GM19324 (cell line): ENCODE data around the gene PRPF31.
A peak's percentile ranks its signal among the peaks of the same experiment; 100 is the strongest.

Source experiments
- ATAC-seq: cut with Tn5 transposase; IDR thresholded peaks from one replicate; pipeline ENCODE4 v1.9.1; 2021; ENCODE audit warnings: mild to moderate bottlenecking, moderate library complexity; ENCODE audit not compliant: unreplicated experiment, low FRiP score

PRPF31 gene

DNA sequence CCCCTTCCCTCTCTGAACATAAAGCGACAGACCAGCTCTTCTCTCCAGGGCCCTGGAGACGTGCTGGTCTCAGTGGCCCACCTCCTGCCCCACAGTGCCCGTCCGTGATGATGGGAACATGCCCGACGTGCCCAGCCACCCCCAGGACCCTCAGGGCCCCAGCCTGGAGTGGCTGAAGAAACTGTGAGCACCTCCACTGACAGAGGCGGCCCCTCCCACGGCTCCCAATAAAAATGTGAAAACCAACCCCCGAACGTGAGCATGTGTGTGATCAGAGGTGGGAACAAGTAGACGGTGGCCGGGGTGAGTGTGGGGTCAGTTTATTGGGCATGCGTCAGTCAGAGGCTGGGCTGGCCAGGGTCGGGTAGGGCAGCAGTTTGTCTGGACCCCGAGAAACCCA lies 8.8 kb upstream of the PRPF31 start:
- no peak for ATAC-seq

GRCh38 chr19:54107876-54108490 lies 7.6 kb upstream of the PRPF31 start:
- ATAC-seq = no peak

DNA sequence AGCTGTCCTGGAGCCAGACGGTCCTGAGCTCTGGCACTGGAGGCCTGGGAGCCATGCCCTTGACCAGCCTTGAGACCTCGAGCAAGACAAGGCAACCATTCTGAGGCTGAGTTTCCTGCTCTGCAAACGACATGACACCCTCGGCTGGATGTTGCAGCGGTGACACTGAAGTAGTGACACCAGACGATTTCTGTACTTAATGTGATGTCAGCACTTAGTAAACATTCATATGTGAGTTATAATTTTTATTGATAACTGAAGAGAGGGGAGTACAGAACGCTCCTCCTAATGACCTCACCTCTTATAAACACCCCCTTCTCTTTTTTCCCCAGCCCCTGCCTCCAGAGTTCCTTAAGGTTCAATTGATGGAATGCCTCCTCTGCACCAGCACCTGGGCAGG lies 7.1 kb upstream of the PRPF31 start:
- ATAC-seq = no peak

DNA sequence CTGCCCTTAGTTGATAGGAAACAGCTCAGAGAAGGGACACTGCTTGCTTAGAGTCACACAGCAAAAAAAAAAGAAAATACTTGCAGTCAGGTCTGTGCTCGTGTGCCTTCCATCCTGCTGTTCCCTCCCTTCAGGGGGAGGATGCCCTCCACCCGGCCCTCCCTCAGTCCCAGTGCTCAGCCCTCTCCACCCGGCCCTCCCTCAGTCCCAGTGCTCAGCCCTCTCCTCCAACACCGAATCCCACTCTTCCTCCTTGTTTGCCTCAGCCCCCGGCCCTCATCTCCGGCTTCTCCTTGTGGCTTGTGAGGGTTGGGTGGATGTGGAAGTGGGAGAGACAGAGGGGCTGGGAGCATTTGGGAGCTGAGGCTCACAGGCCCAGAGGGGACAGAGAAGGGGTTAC lies 5.9 kb upstream of the PRPF31 start:
- no peak for ATAC-seq

GRCh38 chr19:54114340-54115108 lies 1.0 kb upstream of the PRPF31 start:
- no peak for ATAC-seq

DNA sequence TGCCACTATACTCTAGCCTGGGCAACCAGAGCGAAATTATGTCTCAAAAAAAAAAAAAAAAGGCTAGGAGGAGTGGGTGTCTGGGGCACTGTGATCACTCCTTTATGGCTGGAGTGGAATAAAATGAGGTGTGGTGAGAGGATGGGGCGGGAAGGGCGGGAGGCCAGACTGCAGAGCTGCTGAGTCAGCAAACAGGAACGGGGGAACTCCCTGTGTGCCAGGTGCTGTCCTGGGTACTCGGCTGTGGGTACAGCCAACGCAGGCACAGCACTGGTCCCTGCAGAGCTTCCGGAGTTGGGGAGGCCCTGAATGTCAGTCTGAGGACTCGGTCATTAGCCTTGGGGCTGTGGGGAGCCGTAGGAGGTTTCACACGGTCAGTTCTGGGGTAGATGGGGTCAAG lies 5.7 kb downstream of the PRPF31 start:
- ATAC-seq = no peak

DNA sequence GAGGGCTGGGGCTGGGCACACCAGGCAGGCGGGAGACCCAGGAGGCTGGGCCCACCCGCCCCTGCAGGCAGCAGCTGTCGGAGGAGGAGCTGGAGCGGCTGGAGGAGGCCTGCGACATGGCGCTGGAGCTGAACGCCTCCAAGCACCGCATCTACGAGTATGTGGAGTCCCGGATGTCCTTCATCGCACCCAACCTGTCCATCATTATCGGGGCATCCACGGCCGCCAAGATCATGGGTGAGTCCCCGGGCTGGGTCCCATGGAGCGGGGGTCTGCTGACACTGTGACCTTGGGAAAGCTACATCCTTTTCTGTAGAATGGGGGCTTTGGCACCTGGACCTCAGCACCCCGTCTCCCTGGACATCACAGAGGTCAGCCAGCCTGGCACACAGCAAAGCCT lies 8.1 kb downstream of the PRPF31 start:
- ATAC-seq = no peak

- no peak for ATAC-seq
Measured at GRCh38 chr19:54124393-54124792, 8.8 kb downstream of the PRPF31 start.

DNA sequence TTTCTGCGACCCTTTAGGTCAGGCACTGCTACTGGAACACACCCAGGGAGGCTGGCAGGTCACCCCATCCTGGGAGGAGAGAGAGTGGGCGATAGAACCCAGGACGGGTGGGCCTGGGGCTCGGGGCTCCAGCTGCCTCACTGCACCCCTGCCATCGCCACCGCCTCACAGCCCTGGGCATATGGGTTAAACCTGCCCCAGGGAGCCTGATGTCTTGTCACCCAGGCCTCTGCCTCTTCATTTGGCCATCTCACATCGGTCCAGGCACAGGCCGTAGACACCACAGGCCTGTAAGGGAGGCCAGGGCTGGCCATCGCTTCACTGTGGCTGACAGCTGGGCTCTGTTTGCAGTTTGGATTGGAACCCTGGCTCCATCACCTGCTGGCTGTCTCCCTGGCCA lies 10.2 kb downstream of the PRPF31 start:
- ATAC-seq = no peak

- no peak for ATAC-seq
Measured at GRCh38 chr19:54127688-54128440, 12.3 kb downstream of the PRPF31 start.

GRCh38 chr19:54128441-54128725 lies 12.8 kb downstream of the PRPF31 start:
- ATAC-seq = no peak

DNA sequence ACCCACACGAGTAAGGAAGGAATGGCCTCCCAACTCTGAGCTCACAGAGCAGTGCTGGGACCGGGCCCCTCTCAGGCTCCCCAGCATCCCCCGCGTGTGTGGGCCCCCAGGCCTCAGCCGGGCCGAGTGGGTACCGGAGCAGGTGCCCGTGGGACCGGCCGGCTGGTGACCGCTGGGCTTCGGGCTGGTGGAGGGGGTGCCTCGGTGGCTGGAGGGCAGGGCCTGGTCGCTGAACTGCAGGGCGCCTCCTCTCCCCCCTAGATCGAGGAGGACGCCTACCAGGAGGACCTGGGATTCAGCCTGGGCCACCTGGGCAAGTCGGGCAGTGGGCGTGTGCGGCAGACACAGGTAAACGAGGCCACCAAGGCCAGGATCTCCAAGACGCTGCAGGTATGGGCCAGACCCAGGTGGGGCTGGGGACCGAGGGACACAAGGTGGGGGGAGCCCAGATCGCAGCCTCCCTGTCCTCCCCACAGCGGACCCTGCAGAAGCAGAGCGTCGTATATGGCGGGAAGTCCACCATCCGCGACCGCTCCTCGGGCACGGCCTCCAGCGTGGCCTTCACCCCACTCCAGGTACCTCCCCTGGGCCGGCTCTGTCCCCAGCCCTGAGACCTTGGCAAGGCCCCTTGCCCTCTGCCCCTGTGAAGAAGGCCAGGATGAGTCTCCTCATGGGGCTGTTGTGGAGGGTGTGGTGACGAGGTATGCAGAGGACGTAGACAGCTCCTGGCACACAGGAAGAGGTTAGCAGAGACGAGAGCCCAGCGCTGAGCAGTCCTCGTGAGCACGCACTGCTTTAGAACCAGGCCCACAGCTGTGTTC lies 13.5 kb downstream of the PRPF31 start:
- no peak for ATAC-seq

DNA sequence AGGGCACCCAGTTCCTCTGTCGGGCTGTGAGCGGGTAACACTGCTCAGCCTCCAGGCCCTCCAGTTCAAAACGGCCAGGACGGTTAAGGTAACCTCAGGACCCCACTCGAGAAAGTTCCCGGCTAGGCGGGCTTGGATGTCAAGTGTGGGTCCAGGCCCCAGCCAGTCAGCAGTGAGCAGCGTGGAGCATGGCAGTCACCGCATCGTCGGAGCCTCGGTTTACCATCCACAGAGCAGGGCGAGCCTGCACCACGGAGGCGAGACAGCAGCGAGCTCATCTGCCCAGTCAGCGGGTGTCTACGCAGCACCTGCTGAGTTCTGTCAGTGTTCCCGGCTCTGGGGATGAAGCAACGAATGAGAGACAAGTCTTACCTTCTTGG lies 14.1 kb downstream of the PRPF31 start:
- no peak for ATAC-seq

- no peak for ATAC-seq
Measured at GRCh38 chr19:54133312-54133956, 17.9 kb downstream of the PRPF31 start.

DNA sequence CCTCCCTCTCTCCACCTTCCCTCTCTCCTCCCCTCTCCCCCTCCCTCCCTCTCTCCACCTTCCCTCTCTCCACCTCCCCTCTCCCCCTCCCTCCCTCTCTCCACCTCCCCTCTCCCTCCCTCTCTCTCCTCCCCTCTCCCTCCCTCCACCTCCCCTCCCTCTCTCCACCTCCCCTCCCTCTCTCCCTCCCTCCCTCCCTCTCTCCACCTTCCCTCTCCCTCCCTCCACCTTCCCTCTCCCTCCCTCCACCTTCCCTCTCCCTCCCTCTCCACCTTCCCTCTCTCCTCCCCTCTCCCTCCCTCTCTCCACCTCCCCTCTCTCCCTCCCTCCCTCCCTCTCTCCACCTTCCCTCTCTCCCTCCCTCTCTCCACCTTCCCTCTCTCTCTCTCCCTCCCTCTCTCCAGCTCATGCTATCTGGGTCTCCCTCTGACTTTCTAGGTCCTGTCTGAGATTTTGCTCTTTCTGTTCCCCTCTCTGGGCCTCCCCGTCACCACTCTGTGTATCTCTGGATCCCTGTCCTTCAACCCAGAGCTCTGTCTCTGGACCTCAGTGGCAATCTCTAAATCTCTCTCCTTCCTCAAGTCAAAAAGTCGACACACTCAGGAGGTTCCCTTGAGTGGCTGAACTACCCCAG lies 18.5 kb downstream of the PRPF31 start:
- no peak for ATAC-seq

GRCh38 chr19:54136086-54136863 lies 20.7 kb downstream of the PRPF31 start:
- peak; percentile 0 for ATAC-seq

DNA sequence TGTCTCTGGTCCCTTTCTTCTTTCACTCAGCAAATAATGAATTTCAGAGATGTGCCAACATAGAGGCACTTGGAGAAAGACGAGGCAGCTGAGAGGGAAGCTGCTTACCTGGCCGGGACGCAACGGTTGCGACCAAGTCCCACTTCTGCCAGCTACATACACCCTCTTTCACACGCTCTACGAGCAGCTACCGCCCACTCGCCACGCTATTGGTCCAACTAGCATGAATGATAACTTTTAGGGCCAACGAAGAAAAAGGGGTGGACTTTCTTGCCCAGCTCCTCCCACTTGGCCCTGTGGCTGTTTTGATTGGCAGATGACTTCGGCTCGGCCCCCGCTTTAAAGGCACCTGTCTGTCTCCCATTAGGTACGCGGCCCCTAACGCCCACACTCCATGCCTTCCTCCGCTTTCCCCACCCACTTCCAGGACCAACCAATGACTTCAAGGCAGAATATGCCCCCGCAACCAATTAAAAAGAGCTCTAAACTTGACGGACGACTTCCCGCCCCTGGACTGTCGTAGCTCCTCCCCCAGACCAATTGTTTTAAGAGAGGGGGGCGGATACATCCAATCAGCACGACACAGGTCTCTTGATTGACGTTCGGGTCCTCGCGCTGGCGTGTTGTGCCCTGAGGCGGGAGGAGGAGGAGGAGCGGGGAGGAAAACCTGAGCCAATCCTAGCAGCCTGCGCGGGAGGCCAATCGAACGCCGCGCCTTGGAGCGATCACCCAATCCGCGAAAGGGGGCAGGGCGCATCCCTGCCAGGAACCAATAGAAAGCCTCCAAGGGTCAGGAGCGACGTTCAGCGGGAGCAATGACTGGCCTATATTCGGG lies 21.5 kb downstream of the PRPF31 start:
- ATAC-seq = peak; percentile 88

DNA sequence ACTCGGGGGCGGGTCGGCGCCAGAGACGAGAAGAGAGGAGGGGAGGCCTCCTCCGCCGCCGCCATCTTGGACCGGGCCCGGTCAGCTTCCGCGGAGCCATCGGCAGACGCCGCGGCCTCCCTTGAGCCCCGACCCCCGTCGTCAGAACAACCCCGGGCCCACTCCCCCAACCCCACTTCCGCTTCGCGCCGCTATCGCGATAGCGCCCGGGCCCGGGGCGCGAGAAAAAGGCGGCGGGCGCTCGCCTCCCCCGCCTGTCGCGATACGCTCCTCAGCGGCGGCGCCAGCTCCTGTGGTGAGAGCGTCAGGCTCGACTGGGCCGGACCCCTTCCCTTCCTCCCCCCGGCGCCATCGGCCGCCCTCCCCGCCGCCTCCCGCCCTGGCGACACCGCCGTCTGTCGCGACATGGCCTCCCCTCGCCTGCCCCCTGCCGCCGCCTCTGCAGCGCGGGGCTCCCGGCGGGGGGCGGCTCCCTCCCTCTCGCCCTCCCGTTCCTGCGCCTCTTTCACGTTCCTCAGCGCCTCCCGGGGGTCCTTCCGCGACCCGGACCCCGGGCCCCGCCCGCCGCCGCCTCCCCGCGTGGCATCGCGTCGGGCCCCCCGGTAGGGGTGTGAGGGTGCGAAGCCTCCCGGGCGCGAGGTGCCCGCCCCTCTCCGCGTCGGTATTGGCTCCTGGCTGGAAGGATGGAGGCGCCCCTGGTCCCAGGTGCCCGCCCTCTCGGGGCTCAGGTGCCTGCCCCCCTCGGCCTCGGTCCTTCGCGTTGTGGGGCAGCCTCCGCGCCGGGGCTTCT lies 22.3 kb downstream of the PRPF31 start, which contains the start of gene CNOT3:
Gene CNOT3 (plus strand): TSS at position 64 of the 790 bp plus-strand sequence. CDS start 5,217 bp downstream, outside the sequence.
- no peak for ATAC-seq
